ENCODE measurements around the gene GSTCD. TPM values are rescaled to one million over a fixed set of nuclear protein-coding genes. Genes with fewer than 3 reads are reported as not detected.

Gene GSTCD
- total and polyA plus RNA-seq, 2 experiments from 2014 or later = 2.9 to 6.7 TPM

GRCh38 chr4:105836537-105836936, 128.0 kb downstream of the GSTCD start:
- Histone ChIP-seq H3F3A (ENCODE audit: insufficient read depth) (no peaks in the 10 kb centered on the region), H3K79me2 (ENCODE audit: insufficient read depth) (no peaks in the 10 kb centered on the region), H3K27me3 (replicated peaks; ENCODE audit: insufficient read depth) (no peaks in the 10 kb centered on the region), H3K36me3 (ENCODE audit: low read depth) (no peaks in the 10 kb centered on the region), H2AFZ (no peak overlapping the region), H3K4me2 (ENCODE audit: unreplicated experiment) (no peak overlapping the region), H3K9me2 (ENCODE audit: insufficient read depth) (no peaks in the 10 kb centered on the region), H3K27ac (no peak overlapping the region), H4K20me1 (ENCODE audit: insufficient read depth) (no peaks in the 10 kb centered on the region), H3K4me1 (ENCODE audit: insufficient read depth) (no peaks in the 10 kb centered on the region), H3K9ac (no peak overlapping the region), H3K9me3 (ENCODE audit: low read depth) (no peaks in the 10 kb centered on the region), H3K4me3 (no peak overlapping the region)
- 92 to 95% methylated on average over 3 of the region's 3 CpGs for WGBS, 2 experiments (ENCODE audit: low coverage in 1 of 2, low lambda C conversion rate in 2 of 2, missing lambda C conversion rate in 2 of 2)
- no peak for DNase-seq
- TF ChIP-seq EZH2phosphoT487 (IDR thresholded peaks at IDR 0.05; ENCODE audit: insufficient read depth, low read depth) (no peak), EZH2 (IDR thresholded peaks at IDR 0.05; ENCODE audit: insufficient read depth, poor library complexity, severe bottlenecking) (no peak)
- in situ Hi-C loops (cut with MboI) = no loop called here

GRCh38 chr4:105837037-105837436, 128.5 kb downstream of the GSTCD start:
- in situ Hi-C loops (cut with MboI) = no loop called here
- H2AFZ ChIP-seq = no peak overlapping the region
- no peak overlapping the region for H3K27ac ChIP-seq
- H3K27me3 ChIP-seq (replicated peaks; ENCODE audit: insufficient read depth) = no peaks in the 10 kb centered on the region
- H3K79me2 ChIP-seq (ENCODE audit: insufficient read depth) = no peaks in the 10 kb centered on the region
- no peak for DNase-seq
- TF ChIP-seq EZH2 (IDR thresholded peaks at IDR 0.05; ENCODE audit: insufficient read depth, poor library complexity, severe bottlenecking) (no peak), EZH2phosphoT487 (IDR thresholded peaks at IDR 0.05; ENCODE audit: insufficient read depth, low read depth) (no peak)
- no peak overlapping the region for H3K9ac ChIP-seq
- H3K9me2 ChIP-seq (ENCODE audit: insufficient read depth) = no peaks in the 10 kb centered on the region
- no peak overlapping the region for H3K4me3 ChIP-seq
- H4K20me1 ChIP-seq (ENCODE audit: insufficient read depth) = no peaks in the 10 kb centered on the region
- H3K36me3 ChIP-seq (ENCODE audit: low read depth) = no peaks in the 10 kb centered on the region
- no peaks in the 10 kb centered on the region for H3K4me1 ChIP-seq (ENCODE audit: insufficient read depth)
- no peaks in the 10 kb centered on the region for H3F3A ChIP-seq (ENCODE audit: insufficient read depth)
- 96 to 99% methylated on average over 2 of the region's 2 CpGs for WGBS, 2 experiments (ENCODE audit: low coverage in 1 of 2, low lambda C conversion rate in 2 of 2, missing lambda C conversion rate in 2 of 2)
- H3K4me2 ChIP-seq (ENCODE audit: unreplicated experiment) = no peak overlapping the region
- no peaks in the 10 kb centered on the region for H3K9me3 ChIP-seq (ENCODE audit: low read depth)

GRCh38 chr4:105838082-105838481, 129.5 kb downstream of the GSTCD start:
- WGBS, 2 experiments (ENCODE audit: low coverage in 1 of 2, low lambda C conversion rate in 2 of 2, missing lambda C conversion rate in 2 of 2) = 50 to 67% methylated on average over 1 of the region's 1 CpG
- in situ Hi-C loops (cut with MboI) = no loop called here
- H3K9me2 ChIP-seq (ENCODE audit: insufficient read depth) = no peaks in the 10 kb centered on the region

GRCh38 chr4:105840426-105841174, 132.0 kb downstream of the GSTCD start:
- no peak overlapping the region for H3K9ac ChIP-seq
- no peak for DNase-seq
- in situ Hi-C loops (cut with MboI) = no loop called here

More at GRCh38 chr4:105838082-105838481, 129.5 kb downstream of the GSTCD start:
- Histone ChIP-seq H3K4me2 (ENCODE audit: unreplicated experiment) (no peak overlapping the region), H3K4me3 (no peak overlapping the region), H4K20me1 (ENCODE audit: insufficient read depth) (no peaks in the 10 kb centered on the region), H3K27ac (no peak overlapping the region), H3K27me3 (replicated peaks; ENCODE audit: insufficient read depth) (no peaks in the 10 kb centered on the region), H2AFZ (no peak overlapping the region), H3F3A (ENCODE audit: insufficient read depth) (no peaks in the 10 kb centered on the region), H3K36me3 (ENCODE audit: low read depth) (no peaks in the 10 kb centered on the region), H3K4me1 (ENCODE audit: insufficient read depth) (no peaks in the 10 kb centered on the region), H3K9me3 (ENCODE audit: low read depth) (no peaks in the 10 kb centered on the region), H3K79me2 (ENCODE audit: insufficient read depth) (no peaks in the 10 kb centered on the region), H3K9ac (no peak overlapping the region)
- no peak for DNase-seq
- no peak for TF ChIP-seq EZH2 (IDR thresholded peaks at IDR 0.05; ENCODE audit: insufficient read depth, poor library complexity, severe bottlenecking)
- TF ChIP-seq EZH2phosphoT487 (IDR thresholded peaks at IDR 0.05; ENCODE audit: insufficient read depth, low read depth) = no peak

More at GRCh38 chr4:105840426-105841174, 132.0 kb downstream of the GSTCD start:
- 80 to 83% methylated on average over 5 of the region's 5 CpGs for WGBS, 2 experiments (ENCODE audit: low coverage in 1 of 2, low lambda C conversion rate in 2 of 2, missing lambda C conversion rate in 2 of 2)
- no peak overlapping the region for H3K4me3 ChIP-seq
- no peaks in the 10 kb centered on the region for H3K36me3 ChIP-seq (ENCODE audit: low read depth)
- TF ChIP-seq EZH2 (IDR thresholded peaks at IDR 0.05; ENCODE audit: insufficient read depth, poor library complexity, severe bottlenecking) = no peak
- no peak for TF ChIP-seq EZH2phosphoT487 (IDR thresholded peaks at IDR 0.05; ENCODE audit: insufficient read depth, low read depth)
- H3K79me2 ChIP-seq (ENCODE audit: insufficient read depth) = no peaks in the 10 kb centered on the region
- H3K9me3 ChIP-seq (ENCODE audit: low read depth) = no peaks in the 10 kb centered on the region
- no peak overlapping the region for H2AFZ ChIP-seq
- H3K27ac ChIP-seq = no peak overlapping the region
- H3K27me3 ChIP-seq (replicated peaks; ENCODE audit: insufficient read depth) = no peaks in the 10 kb centered on the region
- H3K9me2 ChIP-seq (ENCODE audit: insufficient read depth) = no peaks in the 10 kb centered on the region
- H3F3A ChIP-seq (ENCODE audit: insufficient read depth) = no peaks in the 10 kb centered on the region
- H3K4me2 ChIP-seq (ENCODE audit: unreplicated experiment) = no peak overlapping the region
- no peaks in the 10 kb centered on the region for H4K20me1 ChIP-seq (ENCODE audit: insufficient read depth)
- H3K4me1 ChIP-seq (ENCODE audit: insufficient read depth) = no peaks in the 10 kb centered on the region
